Measurements from ENCODE around the gene NIN.
"Not testable (repeated sequence)": the region's sequence is repeated elsewhere in the genome, so short reads cannot be mapped to it uniquely, and the experiment has no call there.

The NIN gene

GRCh38 chr14:50719911-50720759 lies 110.8 kb downstream of the NIN start:
- DNase-seq (ENCODE audit: low read depth in 2 of 2): no peak

GRCh38 chr14:50718949-50719348 lies 112.0 kb downstream of the NIN start:
- no peak for DNase-seq (ENCODE audit: low read depth in 2 of 2)

GRCh38 chr14:50717811-50718210 lies 113.2 kb downstream of the NIN start:
- no peak for DNase-seq (ENCODE audit: low read depth in 2 of 2)

GRCh38 chr14:50714450-50715073 lies 116.4 kb downstream of the NIN start:
- no peak for DNase-seq (ENCODE audit: low read depth in 2 of 2)

- DNase-seq (ENCODE audit: low read depth in 2 of 2): no peak
Observed at GRCh38 chr14:50711043-50711442, 119.9 kb downstream of the NIN start.

DNA sequence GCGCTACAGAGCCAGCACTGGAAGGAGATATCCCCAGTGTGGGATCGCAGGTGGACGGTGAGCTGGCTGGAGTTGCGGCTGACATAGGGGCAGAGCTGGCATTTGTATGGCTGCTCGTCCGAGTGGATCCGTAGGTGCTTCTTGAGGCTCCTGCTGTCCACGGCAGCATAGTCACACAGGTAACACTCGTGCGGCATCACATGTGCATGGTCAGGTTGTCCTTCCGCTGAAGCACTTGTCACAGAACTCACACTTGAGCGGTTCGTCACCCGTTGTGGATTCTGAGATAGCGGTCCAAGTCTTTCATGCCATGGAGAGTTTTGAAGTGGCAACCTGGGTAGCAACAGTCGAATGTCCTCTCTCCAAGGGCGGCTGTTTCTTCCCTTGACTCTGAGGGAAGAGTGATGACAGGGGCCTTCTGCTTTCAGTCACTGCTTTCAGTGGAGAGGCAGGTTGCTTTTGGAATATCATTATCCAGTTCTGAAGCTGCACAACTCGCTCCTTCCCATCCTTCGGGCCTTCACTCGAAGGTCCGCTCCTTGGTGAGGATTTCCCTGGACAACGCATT lies 125.9 kb downstream of the NIN start:
- DNase-seq (ENCODE audit: low read depth in 2 of 2): no peak

DNA sequence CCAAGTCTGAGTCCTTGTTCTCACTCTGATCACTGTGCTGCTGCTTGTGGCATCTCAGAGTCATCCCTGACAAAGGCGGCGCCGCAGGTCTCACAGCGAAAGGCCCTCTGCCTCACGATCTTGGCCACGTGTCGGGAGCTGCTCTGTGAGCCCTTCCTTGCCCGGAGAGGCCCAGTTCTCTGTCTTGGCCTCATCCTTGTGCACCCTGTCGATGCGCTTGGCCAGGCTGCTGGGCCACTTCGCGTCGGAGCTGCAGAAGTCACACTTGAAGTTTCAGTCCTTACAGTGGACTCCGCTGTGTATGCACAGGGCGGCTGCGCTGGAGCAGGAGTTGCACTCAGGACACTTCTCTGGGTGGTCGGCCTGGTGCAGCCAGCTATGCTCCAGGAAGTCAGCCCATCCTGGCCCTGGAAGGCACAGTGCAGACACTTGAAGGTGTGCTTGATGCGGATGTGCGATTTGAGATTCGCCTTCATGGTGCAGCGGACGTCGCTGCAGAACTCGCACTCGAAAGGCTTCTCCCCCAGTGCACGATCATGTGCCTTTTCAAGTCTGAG lies 126.4 kb downstream of the NIN start:
- no peak for DNase-seq (ENCODE audit: low read depth in 2 of 2)

GRCh38 chr14:50697659-50698290 lies 133.2 kb downstream of the NIN start:
- DNase-seq (ENCODE audit: low read depth in 2 of 2): no peak

DNA sequence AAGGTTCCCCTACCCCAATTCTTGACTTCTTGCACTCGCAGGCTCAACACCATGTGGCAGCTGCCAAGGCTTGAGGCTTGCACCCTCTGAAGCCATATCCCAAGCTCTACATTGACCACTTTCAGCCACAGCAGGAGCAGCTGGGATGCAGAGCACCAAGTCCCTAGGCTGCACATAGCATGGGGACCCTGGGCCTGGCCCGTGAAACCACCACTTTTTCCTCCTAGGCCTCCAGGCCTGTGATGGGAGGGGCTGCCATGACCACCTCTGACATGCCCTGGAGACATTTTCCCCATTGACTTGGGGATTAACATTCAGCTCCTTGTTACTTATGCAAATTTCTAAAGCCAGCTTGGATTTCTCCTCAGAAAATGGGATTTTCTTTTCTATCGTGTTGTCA lies 136.7 kb downstream of the NIN start:
- not testable (repeated sequence) for DNase-seq (ENCODE audit: low read depth in 2 of 2)

DNA sequence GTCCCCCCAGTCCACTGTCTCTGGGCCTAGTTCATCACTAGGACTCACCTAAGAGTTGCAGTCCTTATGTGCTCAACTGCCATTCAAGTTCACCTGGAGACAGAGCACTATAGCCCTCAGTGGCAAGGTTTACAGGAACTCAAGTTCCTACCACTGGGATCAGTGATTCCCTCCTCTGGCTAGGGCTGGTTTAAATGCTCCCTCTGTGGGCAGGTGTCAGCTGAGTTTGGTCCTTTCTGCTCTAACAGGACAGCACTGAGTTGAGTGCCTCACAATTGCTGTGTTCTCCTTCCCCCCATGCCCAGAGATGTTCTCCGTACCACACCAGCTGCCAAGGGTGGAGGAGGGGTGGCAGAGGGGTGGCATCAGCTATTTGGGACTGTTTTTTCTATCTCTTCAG lies 142.1 kb downstream of the NIN start:
- DNase-seq (ENCODE audit: low read depth in 2 of 2): no peak

- no peak for DNase-seq (ENCODE audit: low read depth in 2 of 2)
Observed at GRCh38 chr14:50679674-50680073, 151.3 kb downstream of the NIN start.

DNA sequence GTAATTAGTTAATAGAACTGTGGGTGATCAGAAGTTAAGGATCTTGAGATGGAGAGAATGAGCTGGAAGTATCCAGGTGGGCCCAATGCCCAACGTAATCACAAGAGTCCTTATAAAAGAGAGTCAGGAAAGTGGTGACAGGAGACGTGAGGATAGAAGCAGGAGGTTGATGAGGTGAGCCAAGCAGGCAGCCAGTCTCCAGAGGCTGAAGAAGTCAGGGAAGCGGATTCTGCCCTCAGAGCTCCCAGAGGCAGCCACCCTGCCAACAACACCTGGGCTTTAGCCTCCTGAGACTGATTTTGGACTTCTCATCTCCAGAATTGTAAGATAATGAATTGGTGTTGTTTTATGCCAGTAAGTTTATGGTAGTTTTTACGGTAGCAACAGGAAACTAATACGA lies 152.8 kb downstream of the NIN start:
- no peak for DNase-seq (ENCODE audit: low read depth in 2 of 2)

DNA sequence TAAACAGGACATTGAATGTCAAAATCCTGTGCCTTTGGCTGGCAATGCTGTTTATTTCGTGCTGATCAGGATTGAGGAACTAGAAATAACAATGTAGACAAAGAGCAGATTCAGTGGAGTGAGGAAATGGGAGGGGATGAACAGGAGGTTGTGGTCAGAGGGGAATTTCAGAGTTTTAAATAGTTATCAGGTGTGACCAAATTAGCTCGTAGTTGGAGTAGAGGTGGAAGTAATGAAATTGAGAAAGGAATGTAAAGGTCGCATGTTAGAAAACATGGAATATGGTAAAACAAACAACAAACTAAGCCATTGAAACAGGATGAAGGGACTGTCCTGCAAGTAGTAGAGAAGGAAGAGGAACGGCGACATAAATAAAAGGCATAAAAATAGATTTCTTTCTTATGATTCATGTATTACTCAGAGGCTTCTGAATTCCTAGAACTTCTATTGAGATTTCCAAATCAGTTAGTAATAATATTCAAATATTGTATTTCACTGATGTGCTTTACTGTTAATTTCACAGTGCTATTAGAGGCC lies 153.4 kb downstream of the NIN start:
- DNase-seq (ENCODE audit: low read depth in 2 of 2): no peak

- no peak for DNase-seq (ENCODE audit: low read depth in 2 of 2)
Observed at GRCh38 chr14:50676814-50677516, 154.0 kb downstream of the NIN start.

GRCh38 chr14:50675597-50675996 lies 155.4 kb downstream of the NIN start:
- no peak for DNase-seq (ENCODE audit: low read depth in 2 of 2)

GRCh38 chr14:50670866-50671256 lies 160.1 kb downstream of the NIN start:
- DNase-seq (ENCODE audit: low read depth in 2 of 2): no peak

DNA sequence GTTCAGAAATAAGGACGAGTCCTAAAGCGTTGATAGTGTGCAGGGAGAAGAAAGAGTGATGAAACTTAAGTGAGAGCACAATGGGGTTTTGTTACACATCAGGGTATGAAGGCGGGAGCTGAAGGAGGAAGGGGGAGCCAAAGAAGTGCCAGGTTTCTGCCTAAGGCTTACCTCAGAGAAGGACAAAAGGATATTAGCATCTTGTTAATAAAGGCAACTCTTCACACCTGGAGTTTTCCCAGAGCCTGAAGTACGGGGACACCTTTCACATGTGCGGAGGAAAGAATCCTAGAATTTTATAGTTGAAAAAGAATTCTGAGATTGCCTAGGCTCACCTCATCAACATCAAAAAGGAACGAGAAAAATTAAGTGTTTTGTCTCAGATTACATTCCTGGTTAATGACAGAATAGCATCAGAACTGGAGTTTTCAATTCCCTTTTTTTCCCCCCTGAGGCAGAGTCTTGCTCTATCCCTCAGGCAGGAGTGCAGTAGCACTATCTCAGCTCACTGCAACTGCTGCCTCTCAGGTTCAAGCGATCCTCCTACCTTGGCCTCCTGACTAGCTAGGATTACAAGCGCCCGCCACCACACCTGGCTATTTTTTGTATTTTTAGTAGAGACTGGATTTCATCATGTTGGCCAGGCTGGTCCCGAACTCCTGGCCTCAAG lies 160.6 kb downstream of the NIN start:
- DNase-seq (ENCODE audit: low read depth in 2 of 2): no peak

Data from stimulated activated CD8-positive, alpha-beta memory T cell treated with anti-CD3 and anti-CD28 coated beads, Interleukin-7, amount 100 ng/mL, for 4 hours (primary cell).